LNCaP clone FGC (cell line): ENCODE measurements around the gene CTXN1.
A peak's percentile ranks its signal among the peaks of the same experiment; 100 is the strongest.
"Not testable (repeated sequence)": the region's sequence is repeated elsewhere in the genome, so short reads cannot be mapped to it uniquely, and the experiment has no call there.

Source experiments
- DNase-seq: peaks from one replicate; pipeline ENCODE4 v3.0.0-alpha.2; 2011; ENCODE audit warnings: low read depth
- H3K4me3 ChIP-seq: 2 replicates; pipeline ENCODE4 v1.5.1; 2011; ENCODE audit warnings: mild to moderate bottlenecking, low read depth, low read length, control low read depth
- CTCF ChIP-seq: IDR thresholded peaks from 2 replicates; pipeline ENCODE4 v1.5.1; 2012; ENCODE audit warnings: mild to moderate bottlenecking; ENCODE audit not compliant: control insufficient read depth, insufficient read depth; ENCODE audit errors: extremely low read depth

CTXN1 gene

GRCh38 chr19:7919610-7920518 lies 6.1 kb downstream of the CTXN1 start, which contains the start of gene SNAPC2:
SNAPC2 (plus strand) TSS chr19:7920338; CDS start chr19:7920367, 29 bp downstream.
- TF ChIP-seq CTCF, result no peak; the same call in 1 of the 2 replicates
- H3K4me3 ChIP-seq, result peak within 1 kb of the TSS; percentile 77
- DNase-seq, result peak; percentile 76

DNA sequence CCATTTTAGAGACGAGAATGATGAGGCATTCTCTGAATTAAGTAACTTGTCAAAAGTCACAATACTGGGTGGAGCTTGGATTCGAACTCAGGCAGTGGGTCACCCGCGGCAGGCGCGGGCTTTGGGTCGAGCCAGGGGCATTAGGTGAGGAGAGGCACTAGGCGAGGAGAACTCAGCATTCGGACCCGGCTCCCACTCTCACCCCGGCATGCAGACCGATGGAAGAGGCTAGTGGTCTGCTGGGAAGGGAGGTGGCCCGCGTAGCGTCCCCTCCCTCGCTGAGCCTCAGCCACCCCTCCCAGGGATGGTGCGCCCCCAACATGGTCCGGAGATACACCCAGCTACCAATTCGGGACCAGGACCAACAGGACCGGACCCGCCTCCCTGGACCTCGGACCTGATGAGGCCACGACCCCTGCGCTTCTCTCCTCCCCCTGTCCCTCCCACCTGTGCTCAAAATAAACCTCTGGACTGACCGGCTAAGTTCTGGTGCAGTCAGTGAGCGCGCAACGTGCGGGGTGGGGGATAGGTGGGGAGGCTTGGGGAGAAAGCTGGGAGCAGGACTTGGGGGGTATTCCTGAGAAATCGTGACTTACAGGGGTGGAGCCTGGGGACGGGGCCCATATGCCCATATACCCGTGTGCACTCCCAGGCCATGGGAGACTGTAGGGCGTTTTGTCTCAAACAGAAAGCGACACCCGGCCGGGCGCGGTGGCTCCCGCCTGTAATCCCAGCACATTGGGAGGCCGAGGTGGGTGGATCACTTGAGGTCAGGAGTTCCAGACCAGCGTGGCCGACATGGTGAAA lies 7.1 kb downstream of the CTXN1 start:
- no peak for DNase-seq

DNA sequence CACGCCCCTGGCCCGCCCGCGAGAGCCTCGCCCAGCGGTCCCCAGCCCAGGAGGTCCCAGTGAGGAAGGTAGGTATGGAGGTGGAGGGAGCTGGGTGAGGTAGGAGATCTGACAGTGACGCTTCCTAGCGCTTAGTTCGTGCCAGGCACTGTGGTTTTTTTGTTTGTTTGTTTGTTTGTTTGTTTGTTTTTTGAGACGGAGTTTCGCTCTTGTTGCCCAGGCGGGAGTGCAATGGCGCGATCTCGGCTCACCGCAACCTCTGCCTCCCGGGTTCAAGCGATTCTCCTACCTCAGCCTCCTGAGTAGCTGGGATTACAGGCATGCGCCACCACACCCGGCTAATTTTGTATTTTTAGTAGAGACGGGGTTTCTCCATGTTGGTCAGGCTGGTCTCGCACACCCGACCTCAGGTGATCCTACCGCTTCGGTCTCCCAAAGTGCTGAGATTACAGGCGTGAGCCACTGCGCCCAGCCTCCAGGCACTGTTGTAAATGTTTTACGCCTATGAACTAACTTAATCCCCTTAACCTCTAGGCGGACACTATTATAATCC lies 7.8 kb downstream of the CTXN1 start:
- DNase-seq, H3K4me3 ChIP-seq: not testable (repeated sequence)

More for the DNA sequence above, 7.1 kb downstream of the CTXN1 start:
- no peak for TF ChIP-seq CTCF
- no peak overlapping the region for H3K4me3 ChIP-seq

DNA sequence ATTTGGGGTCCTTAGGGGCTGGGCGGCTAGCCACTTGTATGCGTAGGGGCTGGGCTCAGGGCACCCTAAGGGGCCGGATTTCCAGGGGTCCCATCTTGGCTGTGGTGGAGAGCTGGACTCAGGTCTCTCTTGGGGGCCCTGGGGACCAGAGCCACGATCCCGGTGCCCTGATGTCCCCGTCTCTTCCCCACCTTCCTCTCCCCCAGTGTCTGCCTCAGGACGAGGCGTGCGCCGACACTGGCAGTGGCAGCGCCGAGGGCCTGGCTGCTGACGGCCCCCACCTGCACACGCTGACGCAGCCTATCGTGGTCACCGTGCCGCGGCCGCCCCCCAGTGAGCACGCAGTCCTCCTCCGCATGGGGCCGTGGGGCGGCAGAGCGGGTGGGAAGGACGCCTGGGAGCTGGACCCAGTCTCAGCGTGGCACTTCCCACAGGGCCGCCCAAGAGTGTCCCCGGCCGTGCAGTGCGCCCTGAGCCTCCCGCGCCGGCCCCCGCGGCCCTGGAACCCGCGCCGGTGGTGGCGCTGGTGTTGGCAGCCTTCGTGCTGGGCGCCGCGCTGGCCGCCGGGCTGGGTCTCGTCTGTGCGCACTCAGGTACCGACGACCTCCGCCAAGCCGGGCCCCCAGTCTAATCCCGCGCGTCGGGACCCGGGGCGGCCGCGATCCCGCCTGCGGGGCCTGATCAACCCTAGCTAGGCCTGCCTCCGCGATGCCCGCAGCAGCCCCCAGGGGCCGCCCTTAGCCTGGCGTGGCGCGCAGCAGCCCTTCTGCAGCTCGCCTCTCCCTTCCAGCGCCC lies 8.5 kb downstream of the CTXN1 start:
- peak overlapping the region; percentile 49 for H3K4me3 ChIP-seq
- TF ChIP-seq CTCF, result no peak
- DNase-seq, result no peak

DNA sequence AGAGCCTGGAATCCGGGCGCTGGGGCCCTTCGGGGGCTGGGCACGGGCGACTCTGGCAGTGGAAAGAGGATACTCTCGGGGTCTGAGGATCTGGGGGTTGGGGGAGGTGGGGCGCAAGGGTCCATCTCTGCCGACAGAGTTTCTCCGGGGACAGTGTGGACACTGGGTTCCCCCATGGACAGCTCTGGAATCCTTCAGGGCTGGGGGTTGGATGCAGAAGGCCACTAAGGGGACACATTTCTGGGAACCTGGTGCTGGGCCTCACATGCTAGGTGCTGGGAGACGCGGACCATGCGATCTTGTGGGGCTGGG lies 9.0 kb downstream of the CTXN1 start:
- H3K4me3 ChIP-seq, result peak overlapping the region; percentile 49
- DNase-seq, result no peak
- no peak for TF ChIP-seq CTCF

- peak overlapping the region; percentile 49 for H3K4me3 ChIP-seq
- 0 out of 2 replicates have a peak, but pooled peaks have one; percentile 13 for TF ChIP-seq CTCF
- DNase-seq, result no peak
Observed at GRCh38 chr19:7916103-7916954, 9.6 kb downstream of the CTXN1 start.
